Measurements from ENCODE around the gene PHF11. TPM values are rescaled to one million over a fixed set of nuclear protein-coding genes. Genes with fewer than 3 reads are reported as not detected.

PHF11 gene
- total and polyA plus RNA-seq, 2 donors (not counting 3 experiments of a cell fraction or from before 2014, with no cell fraction given) = 12.9 to 32.4 TPM

DNA sequence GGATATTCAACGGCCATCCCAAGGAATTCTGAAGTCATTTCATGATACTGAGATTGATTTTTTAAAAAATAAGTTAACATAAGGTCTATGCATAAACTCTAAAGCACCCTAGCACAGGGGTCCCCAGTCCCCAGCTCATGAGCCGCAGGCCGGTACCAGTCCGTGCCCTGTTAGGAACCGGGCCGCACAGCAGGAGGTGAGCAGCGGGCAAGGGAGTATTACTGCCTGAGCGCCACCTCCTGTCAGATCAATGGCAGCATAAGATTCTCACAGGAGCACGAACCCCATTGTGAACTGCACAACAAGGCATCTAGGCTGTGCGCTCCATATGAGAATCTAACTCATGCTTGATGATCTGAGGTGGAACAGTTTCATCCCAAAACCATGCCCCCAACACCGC lies 58.6 kb downstream of the PHF11 start:
- Histone ChIP-seq H3K4me2 (ENCODE audit: insufficient read depth, low read length) (no peak overlapping the region), H3K79me2 (ENCODE audit: control insufficient read depth, insufficient read depth, low read length) (no peaks in the 10 kb centered on the region), H2AFZ (ENCODE audit: low read depth, low read length) (no peak overlapping the region), H3K4me1 (ENCODE audit: control insufficient read depth, extremely low read depth, insufficient read depth, low read length) (no peaks in the 10 kb centered on the region), H3K4me3 (replicated peaks in 1 of 3; ENCODE audit: insufficient read depth in 1 of 3, low read depth in 1 of 3, low read length in 3 of 3) (no peak overlapping the region), H3K9ac (replicated peaks; ENCODE audit: extremely low read depth, insufficient read depth, low read length) (no peak overlapping the region), H3K9me1 (replicated peaks; ENCODE audit: control insufficient read depth, extremely low read depth, insufficient read depth, low read length) (no peaks in the 10 kb centered on the region), H3K27ac (ENCODE audit: insufficient read depth, low read depth, low read length) (no peak overlapping the region), H3K9me3 (replicated peaks; ENCODE audit: control insufficient read depth, insufficient read depth, low read length) (no peaks in the 10 kb centered on the region), H4K20me1 (replicated peaks; ENCODE audit: control insufficient read depth, extremely low read depth, insufficient read depth, low read length) (no peaks in the 10 kb centered on the region), H3K27me3 (ENCODE audit: control insufficient read depth in 2 of 2, insufficient read depth in 2 of 2, low read length in 2 of 2) (no peaks in the 10 kb centered on the region), H3K36me3 (ENCODE audit: control insufficient read depth in 2 of 2, extremely low read depth in 1 of 2, insufficient read depth in 2 of 2, low read length in 2 of 2) (peaks cover 6 to 16% of the 10 kb centered on the region in 2 experiments)
- POLR2A ChIA-PET = no interaction called here
- dilution Hi-C loops (cut with MboI; ENCODE audit: extremely low pct_ligation_motif_present, low sequenced_read_pairs) = no loop called here
- intact Hi-C loops (cut with micrococcal nuclease) = no loop called here
- CTCF ChIA-PET = interaction anchor here (1.0 kb wide), 1 partner anchor 9 kb away, joined by 4 read pairs; no protein-coding TSS in a partner anchor
- no TSS peak for BruUV-seq (replicated peaks)
- DNase-seq (ENCODE audit: low read depth, low spot score) (no peak), FAIRE-seq (no peak)
- TF ChIP-seq EZH2 (IDR thresholded peaks at IDR 0.05; ENCODE audit: borderline replicate concordance, low read depth, low read length, severe bottlenecking) (no peak), FOS (IDR thresholded peaks at IDR 0.05; ENCODE audit: borderline replicate concordance, insufficient read depth, low read length) (no peak), JUN (IDR thresholded peaks at IDR 0.05; ENCODE audit: borderline replicate concordance, insufficient read depth, insufficient read length, low read depth) (no peak), MYC (IDR thresholded peaks at IDR 0.05; ENCODE audit: low read depth, low read length) (no peak), GATA2 (IDR thresholded peaks at IDR 0.05; ENCODE audit: insufficient read depth, insufficient read length, low read depth, low read length) (no peak), POLR2AphosphoS5 (IDR thresholded peaks at IDR 0.05; ENCODE audit: insufficient read depth, low read depth, low read length) (no peak), POLR2A (IDR thresholded peaks at IDR 0.05; ENCODE audit: low read depth, low read length) (no peak)
- TF ChIP-seq, protein P1, sequence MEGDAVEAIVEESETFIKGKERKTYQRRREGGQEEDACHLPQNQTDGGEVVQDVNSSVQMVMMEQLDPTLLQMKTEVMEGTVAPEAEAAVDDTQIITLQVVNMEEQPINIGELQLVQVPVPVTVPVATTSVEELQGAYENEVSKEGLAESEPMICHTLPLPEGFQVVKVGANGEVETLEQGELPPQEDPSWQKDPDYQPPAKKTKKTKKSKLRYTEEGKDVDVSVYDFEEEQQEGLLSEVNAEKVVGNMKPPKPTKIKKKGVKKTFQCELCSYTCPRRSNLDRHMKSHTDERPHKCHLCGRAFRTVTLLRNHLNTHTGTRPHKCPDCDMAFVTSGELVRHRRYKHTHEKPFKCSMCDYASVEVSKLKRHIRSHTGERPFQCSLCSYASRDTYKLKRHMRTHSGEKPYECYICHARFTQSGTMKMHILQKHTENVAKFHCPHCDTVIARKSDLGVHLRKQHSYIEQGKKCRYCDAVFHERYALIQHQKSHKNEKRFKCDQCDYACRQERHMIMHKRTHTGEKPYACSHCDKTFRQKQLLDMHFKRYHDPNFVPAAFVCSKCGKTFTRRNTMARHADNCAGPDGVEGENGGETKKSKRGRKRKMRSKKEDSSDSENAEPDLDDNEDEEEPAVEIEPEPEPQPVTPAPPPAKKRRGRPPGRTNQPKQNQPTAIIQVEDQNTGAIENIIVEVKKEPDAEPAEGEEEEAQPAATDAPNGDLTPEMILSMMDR (IDR thresholded peaks at IDR 0.05; ENCODE audit: extremely low read depth in 1 of 2, insufficient read depth in 1 of 2, low read depth in 1 of 2, low read length in 2 of 2) = no peak
- TF ChIP-seq, protein P2, sequence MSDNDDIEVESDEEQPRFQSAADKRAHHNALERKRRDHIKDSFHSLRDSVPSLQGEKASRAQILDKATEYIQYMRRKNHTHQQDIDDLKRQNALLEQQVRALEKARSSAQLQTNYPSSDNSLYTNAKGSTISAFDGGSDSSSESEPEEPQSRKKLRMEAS (IDR thresholded peaks at IDR 0.05; ENCODE audit: insufficient read depth, insufficient read length) = no peak

Measured in endothelial cell of umbilical vein (primary cell).